Activated CD8-positive, alpha-beta memory T cell treated with anti-CD3 and anti-CD28 coated beads, Interleukin-2, amount 10 ng/mL, durations not matched to agents 7 days and 5 days (primary cell): Measurements from ENCODE around the gene KCTD12. TPM values are rescaled to one million over a fixed set of nuclear protein-coding genes. Genes with fewer than 3 reads are reported as not detected.
A peak's percentile ranks its signal among the peaks of the same experiment; 100 is the strongest.
"Not testable (repeated sequence)": the region's sequence is repeated elsewhere in the genome, so short reads cannot be mapped to it uniquely, and the experiment has no call there.

Source experiments
- ATAC-seq: fragments of 150-1000 bp; cut with Tn5 transposase; one replicate; pipeline ENCODE4 v1.10.0; 2021; ENCODE audit warnings: moderate library complexity
- CTCF ChIA-PET: fragments of 350-600 bp; sonication (Branson Sonifier 250); formaldehyde crosslinking; loops from one replicate; lab custom pipeline; 2021; ENCODE audit warnings: antibody characterized with exemption; lab: Charles Lee
- DNase-seq: peaks from one replicate; pipeline ENCODE4 v3.0.0-alpha.2; 2020
- H3K27ac Mint-ChIP-seq: one replicate; pipeline ENCODE4 v1.8.0; 2021; ENCODE audit warnings: mild to moderate bottlenecking, mixed read lengths
- H3K27me3 Mint-ChIP-seq: one replicate; pipeline ENCODE4 v1.8.0; 2021; ENCODE audit warnings: mixed read lengths
- H3K36me3 Mint-ChIP-seq: one replicate; pipeline ENCODE4 v1.8.0; 2021; ENCODE audit warnings: mild to moderate bottlenecking, mixed read lengths
- H3K4me1 Mint-ChIP-seq: one replicate; pipeline ENCODE4 v1.8.0; 2021; ENCODE audit warnings: mixed read lengths
- H3K4me3 Mint-ChIP-seq: one replicate; pipeline ENCODE4 v1.8.0; 2021; ENCODE audit warnings: mild to moderate bottlenecking, moderate library complexity, mixed read lengths
- H3K9me3 Mint-ChIP-seq: one replicate; pipeline ENCODE4 v1.8.0; 2022; ENCODE audit warnings: low read depth, mixed read lengths
- total RNA-seq, 2 experiments: library from RNA; stranded (reverse); gene quantifications; one replicate each; pipeline ENCODE4 v1.2.3, GENCODE V29; 2021

KCTD12 gene
- total RNA-seq, 2 experiments from 2014 or later = 2.4 to 3.7 TPM

DNA sequence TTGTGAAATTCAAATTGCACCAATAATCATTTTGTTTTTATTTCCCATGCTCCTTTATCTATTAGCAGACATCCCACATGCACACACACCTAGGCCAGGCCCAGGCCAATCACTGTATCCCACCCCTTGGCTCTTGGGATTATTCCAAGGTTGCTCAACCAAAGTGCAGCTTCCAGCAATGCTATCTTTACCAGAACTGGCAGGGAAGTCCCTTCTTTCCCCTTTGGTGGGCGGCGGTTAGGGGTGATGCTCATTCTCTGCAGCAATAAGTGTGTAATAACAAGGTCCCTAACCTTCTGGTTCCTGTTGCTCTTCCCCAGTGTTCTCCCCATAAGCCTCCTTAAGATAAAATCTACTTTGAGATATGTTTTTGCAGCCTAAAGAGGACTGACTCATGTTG is 18.3 kb upstream of the KCTD12 start:
- H3K4me1 Mint-ChIP-seq = no peaks in the 10 kb centered on the region
- H3K9me3 Mint-ChIP-seq = no peaks in the 10 kb centered on the region
- peaks cover 1% of the 10 kb centered on the region for H3K36me3 Mint-ChIP-seq
- H3K4me3 Mint-ChIP-seq = no peak overlapping the region
- no peak for ATAC-seq
- H3K27ac Mint-ChIP-seq = no peak overlapping the region
- peaks cover 52% of the 10 kb centered on the region for H3K27me3 Mint-ChIP-seq
- CTCF ChIA-PET = interaction anchor here (0.9 to 2.3 kb wide), 8 partner anchors 10 to 1209 kb away, joined by 3 to 16 read pairs (median 6); no protein-coding TSS in a partner anchor
- no peak for DNase-seq

DNA sequence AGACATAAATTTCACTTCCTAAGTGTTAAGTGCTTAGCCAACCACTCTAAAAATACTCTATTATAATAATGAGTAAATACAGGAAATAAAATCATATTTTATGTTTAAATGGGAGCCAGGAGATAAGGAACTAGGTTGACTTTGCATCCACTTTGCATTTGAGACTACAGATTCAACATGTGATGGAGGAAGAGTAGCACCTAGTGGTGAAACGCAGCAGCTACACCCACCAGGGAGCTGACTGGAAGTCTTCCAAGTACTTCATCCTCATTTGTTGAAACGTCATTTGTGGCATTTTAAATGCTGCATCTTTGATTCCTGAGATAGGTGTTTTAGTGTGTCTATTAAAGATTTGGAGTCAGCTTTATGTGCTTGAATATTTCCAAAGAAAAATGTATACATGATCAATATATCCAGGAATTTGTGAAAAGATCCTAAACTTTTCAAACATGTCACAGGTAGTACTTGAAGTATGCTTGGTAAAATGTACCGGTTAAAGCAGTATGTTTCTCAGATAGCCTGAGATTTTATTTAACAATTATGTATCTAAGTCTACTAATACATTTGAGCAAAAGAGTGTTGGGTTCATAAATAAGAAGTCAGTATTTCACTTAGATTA is 17.4 kb upstream of the KCTD12 start:
- H3K36me3 Mint-ChIP-seq = peaks cover 7% of the 10 kb centered on the region
- no peak overlapping the region for H3K27ac Mint-ChIP-seq
- DNase-seq (peak; percentile 78), ATAC-seq (peak; percentile 75)
- no peaks in the 10 kb centered on the region for H3K4me1 Mint-ChIP-seq
- H3K27me3 Mint-ChIP-seq = peaks cover 57% of the 10 kb centered on the region
- H3K9me3 Mint-ChIP-seq = peaks cover 7% of the 10 kb centered on the region
- CTCF ChIA-PET = interaction anchor here (0.6 to 2.3 kb wide), 17 partner anchors 9 to 1208 kb away, joined by 3 to 16 read pairs (median 4); no protein-coding TSS in a partner anchor
- H3K4me3 Mint-ChIP-seq = no peak overlapping the region

DNA sequence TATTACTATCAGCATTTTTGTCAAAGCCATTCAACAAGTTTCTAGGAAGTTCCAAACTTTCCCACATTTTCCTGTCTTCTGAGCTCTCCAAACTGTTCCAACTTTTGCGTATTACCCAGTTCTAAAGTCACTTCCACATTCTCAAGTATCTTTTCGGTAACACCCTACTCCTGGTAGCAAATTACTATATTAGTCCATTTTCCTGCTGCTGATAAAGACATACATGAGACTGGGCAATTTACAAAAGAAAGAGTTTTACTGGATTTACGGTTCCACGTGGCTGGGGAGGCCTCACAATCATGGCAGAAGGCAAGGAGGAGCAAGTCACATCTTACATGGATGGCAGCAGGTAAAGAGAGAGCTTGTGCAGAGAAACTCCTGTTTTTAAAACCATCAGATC is 12.9 kb upstream of the KCTD12 start:
- DNase-seq, H3K9me3 Mint-ChIP-seq, H3K27ac Mint-ChIP-seq, ATAC-seq, H3K36me3 Mint-ChIP-seq, H3K4me3 Mint-ChIP-seq, H3K4me1 Mint-ChIP-seq: not testable (repeated sequence)
- CTCF ChIA-PET = interaction anchor here (1.2 to 2.8 kb wide), 2 partner anchors 9 to 13 kb away, joined by 3 to 12 read pairs; partner anchors contain the start of gene KCTD12
- peaks cover 48% of the 10 kb centered on the region for H3K27me3 Mint-ChIP-seq

DNA sequence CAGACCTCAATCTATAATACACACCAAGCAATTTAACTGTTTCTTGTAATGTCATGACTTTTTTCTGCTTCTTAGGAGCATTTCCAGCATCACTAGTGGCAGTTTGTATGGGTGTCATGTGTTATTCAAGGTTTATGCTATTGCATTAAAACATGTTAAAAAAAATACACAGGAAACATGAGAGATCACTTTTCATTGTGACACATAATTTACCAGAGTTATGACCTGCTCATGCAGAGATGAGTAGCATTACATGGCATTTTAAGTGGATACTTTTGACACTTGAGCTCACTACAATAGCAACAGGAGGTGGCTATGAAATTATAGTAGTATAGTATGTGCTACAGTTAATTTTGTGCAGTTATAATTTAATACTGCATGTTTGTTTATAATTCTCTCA is 11.0 kb upstream of the KCTD12 start:
- H3K27ac Mint-ChIP-seq, DNase-seq, ATAC-seq, H3K9me3 Mint-ChIP-seq, H3K36me3 Mint-ChIP-seq, H3K4me3 Mint-ChIP-seq: not testable (repeated sequence)
- peaks cover 50% of the 10 kb centered on the region for H3K27me3 Mint-ChIP-seq
- H3K4me1 Mint-ChIP-seq = peaks cover 12% of the 10 kb centered on the region
- CTCF ChIA-PET = interaction anchor here (2.8 kb wide), 1 partner anchor 11 kb away, joined by 12 read pairs; the partner anchor contains the start of gene KCTD12

DNA sequence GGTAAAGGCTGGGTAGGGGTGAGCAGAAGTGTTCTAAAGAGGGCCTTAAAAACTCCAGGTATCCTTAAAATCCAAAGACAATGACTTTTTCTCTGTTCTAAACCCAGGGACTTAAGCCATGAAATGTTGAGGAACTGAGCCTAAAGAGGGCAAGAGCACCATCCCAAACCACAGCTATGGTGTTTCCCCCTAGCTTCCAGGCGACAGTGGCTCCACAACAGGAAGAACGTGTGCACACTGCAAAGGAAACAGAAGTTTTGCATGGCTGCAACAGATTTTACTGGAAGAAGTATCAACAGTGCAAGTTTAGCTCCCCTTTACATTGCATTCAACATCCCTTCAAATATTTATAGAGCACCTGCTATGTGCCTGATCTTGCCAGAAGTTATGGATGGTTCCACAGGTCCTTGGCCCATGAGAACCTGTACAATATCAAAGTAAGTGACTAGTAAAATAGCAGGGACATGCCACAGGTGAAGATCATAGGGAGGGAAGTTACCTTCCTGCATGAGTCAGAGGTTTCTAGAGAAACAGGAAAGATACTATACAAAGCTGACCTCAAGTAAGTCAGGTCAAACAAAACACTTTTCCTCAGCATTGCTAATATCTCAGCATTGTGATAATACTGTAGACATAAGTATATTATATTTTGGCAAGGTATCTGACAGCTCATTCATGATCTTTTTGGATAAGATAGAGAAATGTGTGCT is 8.4 kb upstream of the KCTD12 start:
- Mint-ChIP-seq H3K36me3 (peaks cover 5% of the 10 kb centered on the region), H3K9me3 (peaks cover 7% of the 10 kb centered on the region), H3K4me1 (peaks cover 12% of the 10 kb centered on the region), H3K27me3 (peaks cover 53% of the 10 kb centered on the region), H3K4me3 (no peak overlapping the region), H3K27ac (no peak overlapping the region)
- DNase-seq (no peak), ATAC-seq (no peak)
- CTCF ChIA-PET = interaction anchor here (1.2 to 1.9 kb wide), 3 partner anchors 9 to 15 kb away, joined by 3 to 6 read pairs (median 5); partner anchors contain the start of gene KCTD12

DNA sequence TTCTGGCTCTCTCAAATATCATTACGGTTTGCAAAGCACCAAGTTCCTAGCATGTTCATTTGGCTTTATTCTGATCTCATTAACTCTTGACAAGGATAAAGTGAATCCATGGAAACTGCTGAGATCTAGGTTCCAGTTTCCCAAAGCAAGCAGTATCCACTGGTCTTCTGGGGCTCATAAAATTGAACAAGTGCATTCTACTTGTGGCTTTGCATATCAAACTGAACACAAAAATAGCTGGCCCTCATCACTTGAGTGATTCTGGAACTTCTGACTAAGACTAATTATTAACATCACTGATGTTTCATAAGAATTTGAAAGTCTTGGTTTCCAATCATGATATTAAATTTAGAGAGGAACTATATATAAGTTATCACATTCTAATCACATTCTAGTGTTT is 6.3 kb upstream of the KCTD12 start:
- Mint-ChIP-seq H3K4me1 (peaks cover 12% of the 10 kb centered on the region), H3K4me3 (no peak overlapping the region), H3K27ac (no peak overlapping the region), H3K27me3 (peaks cover 68% of the 10 kb centered on the region), H3K9me3 (no peaks in the 10 kb centered on the region), H3K36me3 (no peaks in the 10 kb centered on the region)
- CTCF ChIA-PET = no interaction called here
- DNase-seq (no peak), ATAC-seq (no peak)

DNA sequence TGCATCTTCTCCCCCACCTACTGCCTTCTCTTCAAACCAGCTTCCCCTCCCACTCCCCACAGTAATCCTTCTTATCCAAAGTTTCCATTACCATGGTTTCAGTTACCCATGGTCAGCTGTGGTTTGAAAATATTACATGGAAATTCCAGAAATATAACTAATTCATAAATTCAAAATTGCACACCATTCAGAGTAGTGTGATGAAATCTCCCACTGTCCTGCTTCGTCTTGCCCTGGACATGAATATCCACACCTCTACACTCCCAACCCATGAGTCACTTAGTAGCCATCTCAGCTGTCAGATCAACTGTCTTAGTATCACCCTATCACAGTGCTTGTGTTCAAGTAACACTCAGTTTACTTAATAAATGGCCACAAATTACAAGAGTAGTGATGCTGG is 3.8 kb upstream of the KCTD12 start:
- Mint-ChIP-seq H3K9me3 (no peaks in the 10 kb centered on the region), H3K4me3 (no peak overlapping the region), H3K27ac (no peak overlapping the region), H3K36me3 (no peaks in the 10 kb centered on the region), H3K4me1 (peaks cover 20% of the 10 kb centered on the region), H3K27me3 (peaks cover 69% of the 10 kb centered on the region)
- CTCF ChIA-PET = interaction anchor here (1.5 kb wide), 1 partner anchor 14 kb away, joined by 3 read pairs; no protein-coding TSS in a partner anchor
- no peak for DNase-seq
- ATAC-seq = no peak

DNA sequence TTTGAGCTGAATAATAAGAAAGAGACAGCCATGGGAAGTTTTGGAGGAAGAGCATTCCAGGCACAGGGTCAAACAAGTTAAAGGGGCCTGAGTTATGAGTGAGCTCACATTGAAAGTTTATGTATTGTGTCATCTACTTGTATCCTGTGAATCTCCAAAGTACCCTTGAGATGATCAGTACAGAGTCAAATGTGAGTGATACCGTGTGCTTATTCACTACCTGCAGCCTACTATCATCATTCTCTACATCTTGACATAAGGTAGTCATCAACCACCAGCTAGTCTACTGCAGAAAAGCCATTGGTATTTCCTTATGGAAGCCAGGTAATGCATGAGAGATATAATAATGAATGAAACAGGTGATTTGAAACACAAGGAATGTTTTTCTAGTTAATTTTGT is 3.0 kb upstream of the KCTD12 start:
- DNase-seq = no peak
- no peaks in the 10 kb centered on the region for H3K36me3 Mint-ChIP-seq
- no peak overlapping the region for H3K4me3 Mint-ChIP-seq
- H3K9me3 Mint-ChIP-seq = no peaks in the 10 kb centered on the region
- CTCF ChIA-PET = interaction anchor here (1.0 to 1.5 kb wide), 3 partner anchors 10 to 14 kb away, joined by 3 to 6 read pairs (median 3); no protein-coding TSS in a partner anchor
- H3K27ac Mint-ChIP-seq = no peak overlapping the region
- peaks cover 77% of the 10 kb centered on the region for H3K27me3 Mint-ChIP-seq
- H3K4me1 Mint-ChIP-seq = peaks cover 18% of the 10 kb centered on the region
- no peak for ATAC-seq

DNA sequence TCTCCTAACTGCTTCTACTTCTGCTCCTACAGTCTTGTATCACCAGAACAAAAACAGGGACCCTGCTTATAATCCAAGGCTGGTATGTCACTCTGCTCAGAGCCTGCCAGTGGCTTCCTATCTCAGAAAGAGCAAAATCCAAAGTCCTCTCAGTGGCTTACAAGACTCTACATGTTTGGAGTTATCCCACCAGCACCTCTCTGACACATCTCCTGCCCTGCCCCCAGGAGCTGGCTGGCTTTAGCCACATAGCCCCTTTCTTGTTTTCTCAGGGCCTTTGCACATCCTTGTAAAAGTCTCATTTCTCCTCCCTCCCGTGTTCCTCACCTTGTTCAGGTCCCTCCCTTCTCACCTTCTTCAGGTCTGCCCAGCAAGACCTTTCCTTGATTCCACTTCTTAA is 2.2 kb upstream of the KCTD12 start:
- H3K27me3 Mint-ChIP-seq = peaks cover 75% of the 10 kb centered on the region
- H3K27ac Mint-ChIP-seq = no peak overlapping the region
- no peak for ATAC-seq
- peaks cover 16% of the 10 kb centered on the region for H3K4me1 Mint-ChIP-seq
- DNase-seq = no peak
- CTCF ChIA-PET = interaction anchor here (1.0 to 1.5 kb wide), 2 partner anchors 9 to 14 kb away, joined by 3 to 6 read pairs; no protein-coding TSS in a partner anchor
- H3K36me3 Mint-ChIP-seq = no peaks in the 10 kb centered on the region
- no peaks in the 10 kb centered on the region for H3K9me3 Mint-ChIP-seq
- H3K4me3 Mint-ChIP-seq = no peak overlapping the region

DNA sequence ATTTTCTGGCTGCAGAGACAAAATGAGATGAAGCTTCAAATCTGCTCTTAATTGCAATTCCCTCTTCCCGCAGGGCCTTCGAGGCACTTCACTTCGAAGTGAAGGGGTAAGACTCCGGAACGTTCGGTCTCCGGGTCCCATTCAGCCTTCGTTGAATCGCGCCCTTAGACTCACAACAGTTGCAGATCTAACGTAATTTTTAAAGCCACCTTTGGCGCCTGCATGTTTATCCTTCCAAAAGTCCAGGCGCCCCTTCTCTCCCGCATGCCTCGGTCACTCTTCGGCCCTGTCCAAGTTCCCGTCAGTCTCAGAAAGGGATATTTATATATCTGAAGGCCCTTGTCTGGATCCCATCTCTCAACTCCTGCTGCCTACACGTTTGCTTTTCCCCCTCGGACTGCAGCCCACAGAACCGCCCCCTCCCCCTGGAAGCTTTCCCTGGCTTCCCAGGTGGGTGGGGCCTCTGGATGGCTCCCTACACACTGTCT is 915 bp upstream of the KCTD12 start:
- H3K4me3 Mint-ChIP-seq = peak overlapping the region; percentile 70
- ATAC-seq = no peak
- H3K4me1 Mint-ChIP-seq = peaks cover 19% of the 10 kb centered on the region
- peak overlapping the region; percentile 9 for H3K27ac Mint-ChIP-seq
- no peaks in the 10 kb centered on the region for H3K9me3 Mint-ChIP-seq
- CTCF ChIA-PET = interaction anchor here (1.6 to 3.4 kb wide), 3 partner anchors 10 to 93 kb away, joined by 6 to 14 read pairs (median 12); no protein-coding TSS in a partner anchor
- DNase-seq = no peak
- peaks cover 76% of the 10 kb centered on the region for H3K27me3 Mint-ChIP-seq
- H3K36me3 Mint-ChIP-seq = no peaks in the 10 kb centered on the region

DNA sequence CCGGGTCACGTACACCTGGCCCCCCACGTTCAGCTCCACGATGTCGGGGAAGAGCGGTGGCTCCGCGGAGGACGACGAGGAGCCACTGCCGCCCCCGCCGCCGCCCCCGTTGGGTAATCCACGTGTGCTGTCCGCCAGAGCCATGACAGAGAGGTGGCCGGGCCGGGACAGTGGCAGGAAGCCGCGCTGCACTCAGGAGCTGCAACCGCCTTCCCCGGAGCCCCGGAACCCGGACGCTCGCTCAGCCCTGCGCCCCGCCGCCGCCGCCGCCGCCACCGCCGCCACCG is 257 bp downstream of the KCTD12 start:
- no peak for DNase-seq
- no peak overlapping the region for H3K27ac Mint-ChIP-seq
- ATAC-seq = no peak
- peaks cover 20% of the 10 kb centered on the region for H3K4me1 Mint-ChIP-seq
- CTCF ChIA-PET = interaction anchor here (0.7 to 3.4 kb wide), 13 partner anchors 9 to 1009 kb away, joined by 3 to 14 read pairs (median 4); no protein-coding TSS in a partner anchor
- peak overlapping the region; percentile 70 for H3K4me3 Mint-ChIP-seq
- H3K36me3 Mint-ChIP-seq = no peaks in the 10 kb centered on the region
- H3K9me3 Mint-ChIP-seq = no peaks in the 10 kb centered on the region
- H3K27me3 Mint-ChIP-seq = peaks cover 68% of the 10 kb centered on the region

DNA sequence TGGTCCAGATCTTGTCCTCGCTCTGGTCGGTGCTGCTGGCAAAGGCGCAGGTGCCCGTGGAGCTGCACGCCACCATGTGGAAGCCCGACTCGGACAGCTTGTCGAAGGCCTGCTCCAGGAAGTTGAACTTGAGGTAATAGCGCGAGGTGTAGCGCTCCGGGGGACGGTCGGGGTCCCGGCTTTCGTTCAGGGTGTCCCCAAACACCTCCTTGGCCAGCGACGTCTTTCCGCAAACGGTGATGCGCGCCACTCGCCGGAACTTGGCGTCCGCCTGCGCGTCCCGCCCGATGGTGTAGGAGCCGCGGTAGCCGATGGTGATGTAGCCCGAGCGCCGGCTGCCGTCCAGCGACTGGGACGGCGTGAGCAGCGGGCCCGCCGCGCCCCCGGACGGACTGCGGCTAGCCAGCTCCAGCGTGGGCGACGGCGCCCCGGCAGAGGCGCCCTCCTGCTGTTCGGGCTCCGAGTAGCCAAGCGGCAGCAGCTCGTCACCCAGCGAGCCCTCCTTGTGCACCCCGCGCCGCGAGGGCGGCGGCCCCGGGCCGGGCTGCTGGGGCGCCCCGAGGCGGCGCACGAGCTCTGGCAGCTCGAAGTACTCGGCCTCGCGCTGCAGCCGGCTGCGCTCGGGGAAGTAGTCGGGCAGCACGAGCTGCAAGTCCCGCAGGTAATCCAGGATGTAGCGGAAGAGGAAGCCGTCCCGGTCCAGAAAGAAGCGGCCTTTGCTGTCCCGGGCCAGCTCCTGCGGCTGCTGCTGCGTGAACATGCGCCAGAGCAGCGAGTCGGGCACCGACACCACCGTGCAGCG is 801 bp downstream of the KCTD12 start:
- peak overlapping the region; percentile 79 for H3K4me3 Mint-ChIP-seq
- DNase-seq (peak; percentile 65), ATAC-seq (peak; percentile 69)
- H3K27ac Mint-ChIP-seq = peak overlapping the region; percentile 50
- CTCF ChIA-PET = interaction anchor here (0.7 to 3.4 kb wide), 17 partner anchors 10 to 1250 kb away, joined by 3 to 14 read pairs (median 4); no protein-coding TSS in a partner anchor
- H3K36me3 Mint-ChIP-seq = no peaks in the 10 kb centered on the region
- H3K27me3 Mint-ChIP-seq = peaks cover 62% of the 10 kb centered on the region
- H3K4me1 Mint-ChIP-seq = peaks cover 20% of the 10 kb centered on the region
- no peaks in the 10 kb centered on the region for H3K9me3 Mint-ChIP-seq

DNA sequence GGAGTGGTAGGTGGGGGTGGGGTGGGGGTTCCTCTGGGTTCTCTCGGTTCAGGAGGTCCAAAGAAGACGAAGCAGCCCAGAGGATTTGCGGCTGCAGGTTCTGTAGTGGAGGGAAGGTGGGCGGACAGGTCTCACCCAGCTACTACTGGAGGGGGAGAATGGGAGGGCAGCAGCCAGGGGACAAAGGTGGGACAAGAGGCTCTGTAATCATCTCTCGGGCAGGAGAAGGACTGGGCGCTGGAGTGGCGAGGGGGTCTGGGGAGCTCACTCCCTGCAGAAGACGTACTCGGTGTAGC is 1.4 kb downstream of the KCTD12 start:
- no peak for ATAC-seq
- DNase-seq = no peak
- Mint-ChIP-seq H3K4me1 (peaks cover 22% of the 10 kb centered on the region), H3K27me3 (peaks cover 58% of the 10 kb centered on the region), H3K36me3 (no peaks in the 10 kb centered on the region), H3K9me3 (no peaks in the 10 kb centered on the region), H3K4me3 (peak overlapping the region; percentile 79), H3K27ac (peak overlapping the region; percentile 50)
- CTCF ChIA-PET = interaction anchor here (0.7 to 3.4 kb wide), 13 partner anchors 10 to 1250 kb away, joined by 3 to 14 read pairs (median 4); no protein-coding TSS in a partner anchor
